GM12874 (cell line): ENCODE measurements around the gene IL6ST.

Experiments used
- CTCF ChIP-seq: IDR thresholded peaks from 2 replicates; pipeline ENCODE4 v1.5.1; 2011; ENCODE audit warnings: low read depth, mild to moderate bottlenecking, control low read depth, low read length, moderate library complexity; ENCODE audit not compliant: insufficient read depth

The IL6ST gene

GRCh38 chr5:55892479-55892878 lies 102.3 kb downstream of the IL6ST start:
- no peak for TF ChIP-seq CTCF

DNA sequence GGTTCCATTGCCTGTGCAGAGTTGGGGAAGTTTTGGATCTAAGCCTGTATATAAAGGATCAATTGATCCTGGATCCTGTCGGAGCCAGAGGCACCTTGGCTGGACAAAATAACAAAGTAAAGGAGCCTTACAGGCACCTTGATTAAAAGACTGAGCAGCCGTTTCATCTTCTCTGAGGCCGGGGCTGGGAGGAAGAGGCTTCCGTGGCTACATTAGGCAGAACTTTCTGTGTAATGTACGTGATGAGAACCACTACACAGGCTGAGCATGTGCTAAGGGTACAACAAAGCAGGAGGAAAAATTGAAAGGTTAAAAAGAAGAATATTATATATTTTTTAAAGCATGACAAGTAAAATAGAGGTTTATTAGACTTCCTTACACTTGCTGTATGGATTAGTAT lies 106.6 kb downstream of the IL6ST start:
- TF ChIP-seq CTCF = no peak

DNA sequence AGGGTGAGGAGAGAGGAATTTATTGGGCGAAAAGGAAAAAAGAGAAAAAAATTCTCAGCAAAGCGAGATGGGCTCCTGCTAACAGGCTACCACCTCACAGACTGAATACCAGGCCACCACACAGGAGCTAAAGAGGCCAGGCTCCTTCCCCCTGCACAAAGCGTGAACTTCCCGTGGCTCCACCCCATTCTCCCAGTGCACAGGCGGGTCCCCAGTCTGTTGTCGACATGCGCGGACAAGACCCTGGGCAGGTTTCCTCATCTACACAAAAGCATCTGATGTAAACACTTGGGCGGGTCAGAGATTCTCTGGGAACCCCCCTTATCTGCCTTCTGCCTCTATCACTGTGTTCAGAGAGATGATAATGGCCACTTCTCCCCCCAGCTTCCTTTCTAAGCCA lies 109.4 kb downstream of the IL6ST start:
- TF ChIP-seq CTCF = no peak
